Liver (tissue), 3 donors: ENCODE measurements around the gene NUDT9.

Experiments used
- EGR1 ChIP-seq, 2 donors: IDR thresholded peaks; 2 replicates each; pipeline ENCODE4 v1.6.1; 2016 to 2018; ENCODE audit warnings: antibody characterized with exemption in 2 of 2, low read depth in 2 of 2
- JUND ChIP-seq, 2 donors: IDR thresholded peaks; 2 replicates each; pipeline ENCODE4 v1.6.1; 2016; ENCODE audit warnings: antibody characterized with exemption in 2 of 2
- RAD21 ChIP-seq, 2 donors: IDR thresholded peaks; 2 replicates each; pipeline ENCODE4 v1.6.1; 2016; ENCODE audit warnings: antibody characterized with exemption in 2 of 2, mild to moderate bottlenecking in 2 of 2
- SP1 ChIP-seq: IDR thresholded peaks from 2 replicates; pipeline ENCODE4 v1.6.1; 2018; ENCODE audit warnings: antibody characterized with exemption, mild to moderate bottlenecking
- YY1 ChIP-seq: IDR thresholded peaks from 2 replicates; pipeline ENCODE4 v1.6.1; 2016; ENCODE audit warnings: antibody characterized with exemption, mild to moderate bottlenecking
- TF ChIP-seq, protein P1 (sequence below): IDR thresholded peaks from 2 replicates; pipeline ENCODE4 v1.6.1; 2016; ENCODE audit warnings: antibody characterized with exemption
- TF ChIP-seq, protein P2 (sequence below): fragments of 150-350 bp; IDR thresholded peaks from 2 replicates; pipeline ENCODE4 v1.5.1; 2017; ENCODE audit warnings: improper control_type of control experiment, low read depth, low read length; ENCODE audit not compliant: missing input control
- TF ChIP-seq, protein P3 (sequence below): IDR thresholded peaks from 2 replicates; pipeline ENCODE4 v1.6.1; 2016; ENCODE audit warnings: antibody characterized with exemption, mild to moderate bottlenecking
- TF ChIP-seq, protein P4 (sequence below): IDR thresholded peaks from 2 replicates; pipeline ENCODE4 v1.6.1; 2016; ENCODE audit warnings: antibody characterized with exemption
- donor health status: healthy.
- donor health status: healthy.

DNA sequence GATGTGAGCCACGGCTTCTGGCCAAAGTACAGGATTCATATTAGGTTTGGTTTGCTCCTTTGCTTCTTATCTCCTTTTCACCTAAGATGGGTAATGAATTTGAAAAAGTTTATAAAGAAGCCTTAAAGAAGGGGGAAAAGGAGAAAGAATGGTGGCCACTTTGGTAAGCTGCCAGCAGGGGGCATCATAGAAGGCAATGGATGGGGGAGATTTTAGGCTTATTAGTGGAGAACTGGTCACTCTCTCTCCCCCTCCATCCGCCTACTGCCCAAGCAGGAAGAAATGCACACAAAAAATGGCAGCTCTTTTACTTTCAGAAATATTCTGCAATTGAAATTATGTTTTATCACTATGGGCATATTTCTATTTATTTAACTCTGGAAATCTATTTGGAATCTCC, 74.8 kb downstream of the NUDT9 start:
- TF ChIP-seq, protein P1, sequence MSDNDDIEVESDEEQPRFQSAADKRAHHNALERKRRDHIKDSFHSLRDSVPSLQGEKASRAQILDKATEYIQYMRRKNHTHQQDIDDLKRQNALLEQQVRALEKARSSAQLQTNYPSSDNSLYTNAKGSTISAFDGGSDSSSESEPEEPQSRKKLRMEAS, result no peak
- TF ChIP-seq SP1 (no peak), EGR1 (IDR thresholded peaks at IDR 0.05; ENCODE audit: low read depth in 2 of 2) (no peak), JUND (IDR thresholded peaks at IDR 0.05) (no peak), RAD21 (IDR thresholded peaks at IDR 0.05) (no peak), YY1 (no peak)
- TF ChIP-seq, protein P2, sequence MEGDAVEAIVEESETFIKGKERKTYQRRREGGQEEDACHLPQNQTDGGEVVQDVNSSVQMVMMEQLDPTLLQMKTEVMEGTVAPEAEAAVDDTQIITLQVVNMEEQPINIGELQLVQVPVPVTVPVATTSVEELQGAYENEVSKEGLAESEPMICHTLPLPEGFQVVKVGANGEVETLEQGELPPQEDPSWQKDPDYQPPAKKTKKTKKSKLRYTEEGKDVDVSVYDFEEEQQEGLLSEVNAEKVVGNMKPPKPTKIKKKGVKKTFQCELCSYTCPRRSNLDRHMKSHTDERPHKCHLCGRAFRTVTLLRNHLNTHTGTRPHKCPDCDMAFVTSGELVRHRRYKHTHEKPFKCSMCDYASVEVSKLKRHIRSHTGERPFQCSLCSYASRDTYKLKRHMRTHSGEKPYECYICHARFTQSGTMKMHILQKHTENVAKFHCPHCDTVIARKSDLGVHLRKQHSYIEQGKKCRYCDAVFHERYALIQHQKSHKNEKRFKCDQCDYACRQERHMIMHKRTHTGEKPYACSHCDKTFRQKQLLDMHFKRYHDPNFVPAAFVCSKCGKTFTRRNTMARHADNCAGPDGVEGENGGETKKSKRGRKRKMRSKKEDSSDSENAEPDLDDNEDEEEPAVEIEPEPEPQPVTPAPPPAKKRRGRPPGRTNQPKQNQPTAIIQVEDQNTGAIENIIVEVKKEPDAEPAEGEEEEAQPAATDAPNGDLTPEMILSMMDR, result no peak
- TF ChIP-seq, protein P3, sequence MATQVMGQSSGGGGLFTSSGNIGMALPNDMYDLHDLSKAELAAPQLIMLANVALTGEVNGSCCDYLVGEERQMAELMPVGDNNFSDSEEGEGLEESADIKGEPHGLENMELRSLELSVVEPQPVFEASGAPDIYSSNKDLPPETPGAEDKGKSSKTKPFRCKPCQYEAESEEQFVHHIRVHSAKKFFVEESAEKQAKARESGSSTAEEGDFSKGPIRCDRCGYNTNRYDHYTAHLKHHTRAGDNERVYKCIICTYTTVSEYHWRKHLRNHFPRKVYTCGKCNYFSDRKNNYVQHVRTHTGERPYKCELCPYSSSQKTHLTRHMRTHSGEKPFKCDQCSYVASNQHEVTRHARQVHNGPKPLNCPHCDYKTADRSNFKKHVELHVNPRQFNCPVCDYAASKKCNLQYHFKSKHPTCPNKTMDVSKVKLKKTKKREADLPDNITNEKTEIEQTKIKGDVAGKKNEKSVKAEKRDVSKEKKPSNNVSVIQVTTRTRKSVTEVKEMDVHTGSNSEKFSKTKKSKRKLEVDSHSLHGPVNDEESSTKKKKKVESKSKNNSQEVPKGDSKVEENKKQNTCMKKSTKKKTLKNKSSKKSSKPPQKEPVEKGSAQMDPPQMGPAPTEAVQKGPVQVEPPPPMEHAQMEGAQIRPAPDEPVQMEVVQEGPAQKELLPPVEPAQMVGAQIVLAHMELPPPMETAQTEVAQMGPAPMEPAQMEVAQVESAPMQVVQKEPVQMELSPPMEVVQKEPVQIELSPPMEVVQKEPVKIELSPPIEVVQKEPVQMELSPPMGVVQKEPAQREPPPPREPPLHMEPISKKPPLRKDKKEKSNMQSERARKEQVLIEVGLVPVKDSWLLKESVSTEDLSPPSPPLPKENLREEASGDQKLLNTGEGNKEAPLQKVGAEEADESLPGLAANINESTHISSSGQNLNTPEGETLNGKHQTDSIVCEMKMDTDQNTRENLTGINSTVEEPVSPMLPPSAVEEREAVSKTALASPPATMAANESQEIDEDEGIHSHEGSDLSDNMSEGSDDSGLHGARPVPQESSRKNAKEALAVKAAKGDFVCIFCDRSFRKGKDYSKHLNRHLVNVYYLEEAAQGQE, result no peak
- TF ChIP-seq, protein P4, sequence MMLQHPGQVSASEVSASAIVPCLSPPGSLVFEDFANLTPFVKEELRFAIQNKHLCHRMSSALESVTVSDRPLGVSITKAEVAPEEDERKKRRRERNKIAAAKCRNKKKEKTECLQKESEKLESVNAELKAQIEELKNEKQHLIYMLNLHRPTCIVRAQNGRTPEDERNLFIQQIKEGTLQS, result no peak
